Hypothalamus (tissue), 51 donors: ENCODE results near the gene CTNNA3.

Experiments
- DNase-seq, 51 donors: peaks; one replicate each; lab custom pipeline; 2025; lab: John Stamatoyannopoulos, UW

Gene CTNNA3

GRCh38 chr10:66837335-66837734 is 858.7 kb downstream of the CTNNA3 start:
- DNase-seq: no peak

DNA sequence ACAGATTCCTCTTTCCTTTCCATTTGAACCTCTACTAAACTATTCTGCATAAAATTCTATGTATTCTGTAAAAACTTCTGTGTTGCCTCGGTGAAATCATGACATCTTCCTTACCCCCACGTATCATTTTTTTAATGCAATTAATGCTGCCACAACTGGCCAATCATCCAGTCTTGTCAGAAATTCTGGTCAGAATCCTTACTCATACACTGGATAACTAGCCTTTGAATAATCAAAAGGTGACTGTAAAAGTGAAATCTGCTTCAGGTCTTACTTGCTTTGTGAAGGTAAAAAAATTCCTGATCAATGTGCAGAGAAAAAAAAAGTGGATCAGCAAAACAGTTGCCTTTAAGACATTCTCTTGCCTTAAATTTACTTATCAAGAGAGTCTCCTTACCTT is 859.2 kb downstream of the CTNNA3 start:
- no peak for DNase-seq

DNA sequence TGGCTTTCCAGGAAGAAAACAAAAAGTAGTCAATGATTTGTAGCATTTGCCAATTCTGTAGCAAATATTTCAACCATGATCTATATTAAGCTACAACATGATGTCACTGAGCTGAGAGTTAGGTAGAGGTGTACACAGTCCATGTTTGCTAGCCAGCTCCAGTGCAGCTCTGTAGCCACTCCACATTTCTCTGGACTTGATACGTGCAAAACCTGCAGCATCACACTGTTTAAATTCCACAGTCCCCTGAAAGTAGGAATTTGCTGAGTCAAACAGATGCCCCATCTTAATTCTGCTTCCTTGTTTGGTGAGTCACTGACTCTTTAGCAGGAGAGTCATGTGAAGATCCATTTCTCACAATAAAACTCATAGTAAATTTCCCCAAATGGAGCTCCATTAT is 859.9 kb downstream of the CTNNA3 start:
- no peak for DNase-seq

DNA sequence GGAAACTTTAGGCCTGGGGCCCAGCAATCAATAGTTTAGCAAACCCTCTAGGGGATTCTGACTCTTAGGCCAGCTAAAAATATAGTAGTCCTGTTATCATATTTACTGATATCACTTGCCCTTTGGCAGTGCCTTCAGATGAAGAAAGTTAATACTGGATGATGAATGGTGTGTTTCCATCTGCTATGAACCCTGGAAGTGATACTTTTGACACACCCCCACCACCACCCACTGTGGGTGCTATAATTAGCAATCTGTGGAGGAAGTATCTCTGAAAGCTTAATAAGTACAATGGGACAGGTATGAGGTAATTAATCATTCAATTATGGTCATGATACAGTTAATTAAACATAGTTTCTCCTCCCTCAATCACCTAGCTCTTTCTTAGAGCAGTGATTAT is 860.6 kb downstream of the CTNNA3 start:
- DNase-seq: no peak

GRCh38 chr10:66834802-66835201 is 861.2 kb downstream of the CTNNA3 start:
- DNase-seq: no peak

DNA sequence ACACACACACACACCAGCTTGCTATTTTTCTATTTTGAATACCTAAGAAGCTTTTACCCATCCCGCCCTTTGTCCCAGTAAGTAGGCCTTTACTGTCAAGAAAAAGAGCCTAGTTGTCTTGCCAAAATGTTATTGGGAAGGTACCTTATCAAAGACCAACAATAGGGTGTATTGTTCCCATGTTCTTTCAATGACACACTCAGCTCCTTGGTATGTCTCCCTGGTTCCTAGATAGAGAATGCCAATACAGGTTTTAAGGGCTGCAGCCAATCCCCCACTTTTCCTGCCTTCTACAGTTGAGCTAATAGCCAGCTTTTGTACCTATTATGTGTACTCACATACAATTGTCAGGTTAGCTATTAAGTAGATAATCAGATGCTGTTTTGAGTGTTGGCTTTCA is 862.1 kb downstream of the CTNNA3 start:
- DNase-seq: no peak

GRCh38 chr10:66832781-66833422 is 863.1 kb downstream of the CTNNA3 start:
- DNase-seq: no peak

DNA sequence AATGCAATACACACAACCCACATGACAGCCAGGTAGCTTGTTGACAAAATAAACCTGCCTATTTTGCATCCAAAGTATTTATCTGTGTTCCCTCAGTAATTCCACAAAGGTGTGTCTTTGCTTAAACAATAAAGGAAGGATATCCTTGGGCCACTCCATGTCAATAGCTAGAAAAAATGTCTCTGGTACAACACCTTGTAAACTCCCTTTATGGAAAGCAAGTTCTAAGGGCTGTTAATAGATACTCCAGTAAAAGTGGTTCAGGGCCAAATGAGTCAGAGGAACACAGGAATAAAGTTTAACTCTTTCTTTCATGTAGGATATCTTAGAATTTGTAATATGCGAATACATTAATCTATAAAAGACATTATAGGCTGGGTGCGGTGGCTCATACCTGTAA is 867.0 kb downstream of the CTNNA3 start:
- DNase-seq: no peak

- DNase-seq: no peak
Measured at GRCh38 chr10:66827353-66827752, 868.6 kb downstream of the CTNNA3 start.

DNA sequence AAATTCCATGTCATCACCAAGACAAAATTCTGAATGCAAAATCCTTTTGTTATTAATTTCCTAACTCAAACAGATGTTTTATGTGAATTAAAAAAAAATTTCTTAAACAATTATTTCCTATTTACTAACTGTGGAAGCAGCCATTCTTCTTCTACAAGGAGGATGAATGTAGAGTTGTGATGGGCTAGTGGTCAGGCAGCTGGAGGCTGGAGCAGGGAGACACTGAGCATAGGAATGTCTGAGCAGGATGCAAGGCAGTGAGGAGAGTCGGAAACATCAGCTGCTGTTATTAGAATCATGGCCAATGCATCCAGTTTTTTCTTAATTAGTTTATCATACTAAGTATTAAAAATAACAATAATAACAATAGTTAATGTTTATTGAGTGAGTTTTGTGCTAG is 872.7 kb downstream of the CTNNA3 start:
- peak in 1 of 51 donors; percentile 0 for DNase-seq

DNA sequence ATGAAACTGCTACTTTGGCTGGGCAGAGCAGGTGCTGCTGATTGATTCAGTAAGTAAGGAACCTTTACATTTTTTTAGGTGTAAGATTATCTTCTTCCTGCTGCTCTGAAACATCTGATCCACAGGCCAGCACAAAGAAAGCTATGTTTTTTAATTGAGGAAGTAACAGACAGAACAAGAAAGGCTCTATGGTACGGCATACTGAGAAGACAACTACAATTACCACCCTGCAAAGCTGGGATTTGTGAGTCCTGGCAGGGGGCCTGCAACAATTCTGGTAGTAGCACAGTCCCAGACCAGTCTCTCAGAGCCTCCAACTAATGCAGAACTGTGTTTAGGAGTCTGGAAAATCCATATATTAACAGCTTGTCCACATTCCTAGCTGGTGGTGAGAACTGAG is 873.2 kb downstream of the CTNNA3 start:
- DNase-seq: peak in 17 of 51 donors; percentile 1 to 24 (median 7)

DNA sequence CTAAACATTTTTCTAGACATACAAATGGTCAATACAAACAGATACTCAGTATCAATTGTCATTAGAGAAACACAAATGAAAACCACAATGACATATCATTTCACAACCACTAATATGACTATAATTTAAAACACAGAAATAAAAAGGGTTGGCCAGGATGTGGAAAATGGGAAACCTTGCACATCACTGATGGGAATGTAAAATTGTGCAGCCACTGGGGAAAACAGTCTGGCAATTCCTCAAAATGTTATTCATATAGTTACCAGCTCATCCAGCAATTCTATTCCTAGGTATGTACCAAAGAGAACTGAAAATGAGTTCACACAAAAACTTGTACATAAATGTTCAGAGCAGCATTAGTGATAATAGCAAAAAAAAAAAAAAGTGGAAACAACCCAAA is 876.3 kb downstream of the CTNNA3 start:
- DNase-seq: no peak

GRCh38 chr10:66813122-66813521 is 882.9 kb downstream of the CTNNA3 start:
- no peak for DNase-seq

- DNase-seq: no peak
Measured at GRCh38 chr10:66811211-66811610, 884.8 kb downstream of the CTNNA3 start.

DNA sequence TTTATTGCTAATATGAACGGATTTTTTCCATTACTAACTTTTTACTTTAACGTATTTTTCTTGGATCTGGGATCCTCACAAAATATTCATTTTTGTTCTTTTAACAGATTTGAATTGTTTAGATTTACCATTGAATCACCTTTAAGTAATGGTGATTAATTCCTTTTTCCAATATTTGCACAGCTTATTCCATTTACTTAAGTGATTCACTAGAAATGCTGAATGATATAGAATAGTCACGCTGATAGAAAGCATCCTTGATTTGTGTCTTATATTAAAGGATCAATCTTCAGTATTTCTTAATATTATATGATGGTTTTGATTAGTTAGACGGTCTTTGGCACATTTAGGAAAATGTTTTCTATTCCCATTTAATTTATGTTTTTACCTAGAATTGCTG is 886.6 kb downstream of the CTNNA3 start:
- DNase-seq: no peak

DNA sequence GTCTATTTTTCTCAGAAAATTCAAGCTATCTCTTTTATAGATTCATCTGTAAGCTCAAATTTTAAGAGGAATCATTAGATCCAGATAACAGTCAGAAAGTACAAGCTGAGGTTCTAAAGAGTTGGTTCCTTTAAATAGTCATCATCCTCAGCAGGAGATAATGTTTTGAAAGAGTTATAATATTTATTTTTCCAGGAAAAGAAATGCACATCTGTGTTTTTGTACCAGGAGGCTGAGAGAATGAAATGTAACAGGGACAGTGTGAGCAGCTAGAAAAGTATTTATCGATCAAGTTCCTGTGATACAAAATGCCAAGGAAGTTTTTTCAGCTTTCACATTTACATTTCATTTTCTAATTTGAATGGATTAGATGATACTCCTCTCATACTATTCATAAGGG is 890.4 kb downstream of the CTNNA3 start:
- DNase-seq: no peak

DNA sequence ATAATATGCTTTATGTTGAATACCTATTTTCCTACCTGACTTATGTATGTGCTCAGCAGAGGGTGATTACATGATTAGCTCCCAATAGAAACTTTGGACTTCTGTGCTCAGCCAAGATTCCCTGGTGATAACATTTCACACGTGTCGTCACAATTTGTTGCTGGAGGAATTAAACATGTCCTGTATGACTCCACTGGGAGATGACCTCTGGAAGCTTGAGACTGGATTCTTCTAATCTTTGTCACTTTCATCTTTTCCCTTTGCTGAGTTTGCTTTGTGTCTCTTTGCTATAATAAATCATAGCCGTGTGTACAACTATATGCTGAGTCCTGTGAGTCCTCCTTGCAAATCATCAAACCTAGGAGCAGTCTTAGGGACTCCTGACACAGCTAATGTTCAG is 891.0 kb downstream of the CTNNA3 start:
- DNase-seq: no peak

DNA sequence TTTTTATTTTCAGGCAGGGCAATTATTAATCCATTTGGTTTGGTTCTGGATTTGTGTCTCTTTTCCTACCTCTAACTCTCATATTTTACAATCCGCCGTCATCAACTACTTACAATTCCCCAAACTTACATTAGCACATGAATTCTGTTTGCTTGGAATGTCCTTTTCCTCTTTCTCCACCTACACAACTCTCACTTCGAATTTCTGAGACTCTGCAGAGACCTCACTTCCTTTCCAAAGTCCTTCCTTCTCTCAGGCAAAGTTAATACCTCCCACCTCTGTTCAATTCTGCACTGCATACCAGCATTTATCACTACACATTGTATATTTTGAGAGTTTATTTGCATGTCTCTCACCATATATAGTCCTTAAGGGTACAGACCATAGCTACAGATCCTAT is 892.8 kb downstream of the CTNNA3 start:
- DNase-seq: no peak

DNA sequence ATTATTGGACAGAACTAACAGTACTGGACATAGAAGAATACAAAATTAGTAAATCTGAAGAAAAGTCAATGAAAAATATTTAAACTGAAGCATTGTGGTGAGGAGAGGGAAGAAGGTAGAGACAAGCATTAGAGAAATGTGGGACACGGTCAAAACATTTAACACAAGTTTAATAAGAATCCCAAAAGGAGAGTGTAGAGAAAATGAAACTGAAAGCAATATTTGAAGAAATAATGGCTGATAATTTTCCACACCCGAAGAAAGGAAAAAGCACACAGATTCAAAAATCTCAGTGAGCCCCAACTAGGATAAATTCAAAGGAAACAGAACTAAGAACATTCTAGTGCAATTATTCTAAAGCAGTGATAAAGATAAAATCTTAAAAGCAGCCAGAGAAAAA is 896.5 kb downstream of the CTNNA3 start:
- DNase-seq: no peak

DNA sequence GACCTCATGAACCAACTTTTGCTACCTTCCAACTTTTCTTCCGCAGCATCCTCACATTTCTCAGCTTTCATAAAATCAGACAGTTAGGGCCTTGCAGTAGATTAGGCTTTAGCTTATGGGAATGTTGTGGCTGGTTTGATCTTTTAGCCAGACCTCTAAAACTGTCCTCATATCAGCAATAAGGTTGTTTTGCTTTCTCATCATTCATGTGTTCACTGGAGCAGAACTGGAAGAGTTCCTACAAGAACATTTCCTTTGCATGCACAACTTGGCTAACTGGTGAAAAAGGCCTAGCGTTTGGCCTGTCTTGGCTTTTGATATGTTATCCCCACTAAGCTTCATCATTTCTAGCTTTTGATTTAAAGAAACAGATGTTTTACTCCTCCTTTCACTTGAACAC is 900.1 kb downstream of the CTNNA3 start:
- no peak for DNase-seq

DNA sequence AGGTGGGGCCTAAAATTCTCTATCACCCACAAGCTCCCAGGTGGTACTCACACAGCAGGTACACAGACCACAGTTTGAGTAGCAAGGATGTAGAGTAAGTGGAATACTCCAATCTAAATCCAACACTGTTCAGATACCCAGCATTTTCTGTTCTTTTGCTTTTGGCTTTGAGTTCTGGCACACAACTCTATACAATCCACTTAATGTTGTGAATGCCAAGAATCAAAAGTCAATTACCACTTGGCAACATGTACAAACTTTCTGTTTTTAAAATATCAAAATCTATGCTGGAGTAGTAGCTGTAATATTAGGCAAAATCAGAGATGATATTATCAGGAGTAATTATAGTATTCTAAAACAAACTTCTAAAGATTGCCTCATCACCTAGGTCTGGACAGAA is 903.6 kb downstream of the CTNNA3 start:
- no peak for DNase-seq

DNA sequence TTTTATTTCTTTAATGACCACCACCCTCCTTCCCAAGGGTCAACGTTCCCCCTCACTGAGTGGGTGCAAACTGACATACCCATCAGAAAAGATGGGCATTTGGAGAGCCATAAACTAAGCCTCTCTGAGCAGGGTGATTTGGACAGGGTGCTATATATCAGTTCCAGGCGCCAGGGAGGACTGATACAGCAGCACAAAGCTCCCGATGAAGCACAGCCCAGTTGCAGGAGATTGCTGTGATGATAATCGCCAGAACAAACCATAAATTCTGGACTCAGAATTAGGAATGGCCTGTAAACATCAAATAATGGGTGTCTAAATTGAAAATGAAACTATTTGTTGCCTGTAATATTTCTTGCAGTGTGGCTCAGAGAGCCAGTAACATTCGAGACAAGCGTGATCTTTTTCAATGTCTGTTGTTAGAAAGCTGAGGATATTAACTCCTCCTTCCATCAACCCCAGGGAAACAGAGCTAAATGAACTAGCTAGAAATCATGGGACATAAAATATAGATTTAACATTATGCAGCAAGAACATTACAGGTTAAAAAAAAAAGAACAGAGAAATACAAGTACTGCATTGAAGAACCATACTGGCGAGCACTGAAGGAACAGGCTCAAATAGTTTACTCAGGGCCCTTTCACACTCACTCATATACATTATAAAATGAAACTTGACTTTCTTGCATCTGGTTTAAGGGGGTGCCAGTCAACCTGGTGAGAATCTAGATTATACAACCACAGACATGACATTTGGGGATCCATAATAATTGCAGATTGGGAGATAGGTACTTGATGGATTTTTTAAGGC is 907.6 kb downstream of the CTNNA3 start:
- no peak for DNase-seq

DNA sequence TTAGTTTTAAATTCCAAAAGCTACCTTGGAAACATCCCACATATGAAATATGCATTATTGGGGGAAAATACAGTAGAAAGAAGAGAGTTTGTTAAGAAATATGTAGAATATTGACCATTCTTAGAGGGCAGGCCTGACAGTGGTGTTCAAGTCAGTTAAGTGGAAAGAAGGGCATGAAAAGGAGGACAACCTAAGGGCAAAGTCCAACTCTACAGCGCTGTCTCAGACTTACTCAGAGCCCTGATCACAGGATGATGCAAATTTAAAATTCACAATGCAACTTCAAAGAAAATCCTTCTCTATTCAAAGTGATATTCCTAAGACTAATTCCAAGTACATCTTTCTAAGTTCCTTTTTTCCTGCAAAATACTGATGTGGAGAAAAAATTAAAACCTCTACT is 909.3 kb downstream of the CTNNA3 start:
- DNase-seq: no peak
